H9 (cell line): Measurements from ENCODE around the gene ENOX1. TPM values are rescaled to one million over a fixed set of nuclear protein-coding genes. Genes with fewer than 3 reads are reported as not detected.

Experiments
- DNase-seq: peaks from one replicate; pipeline ENCODE4 v3.0.0-alpha.2; 2017
- H2AFZ ChIP-seq: one replicate; pipeline ENCODE4 v1.6.1; 2013; ENCODE audit warnings: mild to moderate bottlenecking, low read length, control low read depth, moderate library complexity
- H2AK5ac ChIP-seq: 2 replicates; pipeline ENCODE4 v1.6.1; 2013; ENCODE audit warnings: low read length, control low read depth, mixed read lengths; ENCODE audit not compliant: insufficient read length
- H2BK120ac ChIP-seq: one replicate; pipeline ENCODE4 v1.6.1; 2013; ENCODE audit warnings: low read depth, mild to moderate bottlenecking, low read length, control low read depth, inconsistent platforms; ENCODE audit not compliant: poor library complexity, severe bottlenecking
- H2BK12ac ChIP-seq: 2 replicates; pipeline ENCODE4 v1.6.1; 2013; ENCODE audit warnings: low read length, control low read depth, mixed read lengths, low read depth; ENCODE audit not compliant: insufficient read length
- H2BK15ac ChIP-seq: 2 replicates; pipeline ENCODE4 v1.6.1; 2013; ENCODE audit warnings: low read depth, low read length, control low read depth
- H2BK20ac ChIP-seq: one replicate; pipeline ENCODE4 v1.6.1; 2013; ENCODE audit warnings: low read depth, mild to moderate bottlenecking, low read length, control low read depth, inconsistent platforms; ENCODE audit not compliant: poor library complexity, severe bottlenecking
- H2BK5ac ChIP-seq: 2 replicates; pipeline ENCODE4 v1.6.1; 2013; ENCODE audit warnings: low read length, control low read depth, mixed read lengths; ENCODE audit not compliant: insufficient read length
- H3K14ac ChIP-seq: 2 replicates; pipeline ENCODE4 v1.6.1; 2013; ENCODE audit warnings: low read length, control low read depth; ENCODE audit not compliant: insufficient read depth
- H3K18ac ChIP-seq: 2 replicates; pipeline ENCODE4 v1.6.1; 2013; ENCODE audit warnings: low read depth, mild to moderate bottlenecking, mixed read lengths, low read length, control low read depth; ENCODE audit not compliant: insufficient read length
- H3K23ac ChIP-seq: 2 replicates; pipeline ENCODE4 v1.6.1; 2013; ENCODE audit warnings: low read length, control low read depth, mixed read lengths, low read depth; ENCODE audit not compliant: insufficient read length
- H3K23me2 ChIP-seq: 2 replicates; pipeline ENCODE4 v1.6.1; 2013; ENCODE audit warnings: low read depth, mild to moderate bottlenecking, mixed read lengths, low read length, control low read depth; ENCODE audit not compliant: insufficient read length, poor library complexity, severe bottlenecking
- H3K27ac ChIP-seq: 2 replicates; pipeline ENCODE4 v1.5.1; 2013; ENCODE audit warnings: low read length, control low read depth, mixed read lengths, low read depth; ENCODE audit not compliant: insufficient read length
- H3K27me3 ChIP-seq: 2 replicates; pipeline ENCODE4 v1.6.1; 2013; ENCODE audit warnings: low read length, control low read depth, inconsistent platforms; ENCODE audit not compliant: insufficient read depth
- H3K4ac ChIP-seq: 2 replicates; pipeline ENCODE4 v1.6.1; 2013; ENCODE audit warnings: low read depth, mild to moderate bottlenecking, control low read depth, inconsistent platforms, low read length, moderate library complexity
- H3K4me1 ChIP-seq: 2 replicates; pipeline ENCODE4 v1.6.1; 2013; ENCODE audit warnings: low read length, control low read depth, inconsistent platforms; ENCODE audit not compliant: insufficient read depth
- H3K4me2 ChIP-seq: 2 replicates; pipeline ENCODE4 v1.6.1; 2013; ENCODE audit warnings: low read length, control low read depth, mixed read lengths; ENCODE audit not compliant: insufficient read length, insufficient read depth
- H3K56ac ChIP-seq: 2 replicates; pipeline ENCODE4 v1.6.1; 2013; ENCODE audit warnings: low read depth, mild to moderate bottlenecking, mixed read lengths, low read length, control low read depth; ENCODE audit not compliant: insufficient read length
- H3K79me1 ChIP-seq: 2 replicates; pipeline ENCODE4 v1.6.1; 2013; ENCODE audit warnings: low read depth, mild to moderate bottlenecking, moderate library complexity, low read length, control low read depth, inconsistent platforms; ENCODE audit not compliant: insufficient read depth, poor library complexity, severe bottlenecking
- H3K79me2 ChIP-seq: 2 replicates; pipeline ENCODE4 v1.6.1; 2013; ENCODE audit warnings: low read length, control low read depth, inconsistent platforms; ENCODE audit not compliant: insufficient read depth
- H3K9ac ChIP-seq: 2 replicates; pipeline ENCODE4 v1.6.1; 2013; ENCODE audit warnings: low read length, control low read depth, mixed read lengths; ENCODE audit not compliant: insufficient read length; ENCODE audit errors: extremely low read depth
- H3K9me3 ChIP-seq: one replicate; pipeline ENCODE4 v1.6.1; 2013; ENCODE audit warnings: low read depth, low read length, inconsistent platforms; ENCODE audit not compliant: control insufficient read depth
- H3T11ph ChIP-seq: one replicate; pipeline ENCODE4 v1.6.1; 2013; ENCODE audit warnings: mild to moderate bottlenecking, low read length, control low read depth, inconsistent platforms
- H4K20me1 ChIP-seq: one replicate; pipeline ENCODE4 v1.6.1; 2013; ENCODE audit not compliant: control insufficient read depth, insufficient read length, insufficient read depth
- H4K5ac ChIP-seq: 2 replicates; pipeline ENCODE4 v1.6.1; 2013; ENCODE audit warnings: low read depth, mild to moderate bottlenecking, mixed read lengths, low read length, control low read depth; ENCODE audit not compliant: insufficient read length
- H4K8ac ChIP-seq: replicated peaks from 2 replicates; pipeline ENCODE4 v1.6.1; 2013; ENCODE audit warnings: low read length, control low read depth, mixed read lengths, low read depth; ENCODE audit not compliant: insufficient read length
- H4K91ac ChIP-seq: 2 replicates; pipeline ENCODE4 v1.6.1; 2013; ENCODE audit warnings: low read depth, mild to moderate bottlenecking, moderate library complexity, mixed read lengths, low read length, control low read depth; ENCODE audit not compliant: insufficient read length
- H3K27ac Mint-ChIP-seq, 3 experiments: 2 replicates in 2 of 3; 3 replicates in 1 of 3; pipeline ENCODE4 v1.8.0; 2020 to 2021; ENCODE audit warnings: mixed read lengths in 3 of 3, mild to moderate bottlenecking in 1 of 3, moderate library complexity in 1 of 3
- H3K27me3 Mint-ChIP-seq: 2 replicates; pipeline ENCODE4 v1.8.0; 2021; ENCODE audit warnings: low read depth, mild to moderate bottlenecking, moderate library complexity, mixed read lengths
- H3K36me3 Mint-ChIP-seq, 3 experiments: 2 replicates in 2 of 3; 3 replicates in 1 of 3; pipeline ENCODE4 v1.8.0; 2020 to 2021; ENCODE audit warnings: low read depth in 3 of 3, mixed read lengths in 3 of 3; ENCODE audit not compliant: insufficient read depth in 1 of 3
- H3K4me1 Mint-ChIP-seq, 2 experiments: 2 replicates each; pipeline ENCODE4 v1.8.0; 2020; ENCODE audit warnings: mixed read lengths in 2 of 2
- H3K4me3 Mint-ChIP-seq, 2 experiments: 2 replicates in 1 of 2; 3 replicates in 1 of 2; pipeline ENCODE4 v1.8.0; 2020 to 2021; ENCODE audit warnings: mild to moderate bottlenecking in 2 of 2, mixed read lengths in 2 of 2, moderate library complexity in 1 of 2
- H3K9me3 Mint-ChIP-seq, 2 experiments: 2 replicates in 1 of 2; 3 replicates in 1 of 2; pipeline ENCODE4 v1.8.0; 2020; ENCODE audit warnings: mild to moderate bottlenecking in 2 of 2, mixed read lengths in 2 of 2, moderate library complexity in 1 of 2
- CTCF ChIP-seq: fragments of 200-600 bp; sonication (generic); conservative IDR thresholded peaks from 3 replicates; pipeline ENCODE4 v1.8.0; 2021; ENCODE audit warnings: antibody characterized with exemption, mild to moderate bottlenecking
- WGBS: extraction: QIAGEN DNeasy Blood & Tissue Kit; methylation state at CpG from one replicate; pipeline ENCODE4 v1.1.7; 2013; ENCODE audit warnings: missing lambda C conversion rate, low lambda C conversion rate, mixed read lengths; ENCODE audit not compliant: insufficient read length; ENCODE audit errors: extremely low coverage; 5-methylcytosine and 5-hydroxymethylcytosine counted together
- total RNA-seq: library from RNA; stranded (reverse); gene quantifications from 2 replicates; pipeline ENCODE4 v1.2.1, GENCODE V29; 2021

Gene ENOX1
- total RNA-seq, 1 experiment from 2014 or later, result 0.24 TPM

GRCh38 chr13:43543331-43543730 lies 243.4 kb downstream of the ENOX1 start:
- no peaks in the 10 kb centered on the region for H3K79me2 ChIP-seq
- no peaks in the 10 kb centered on the region for H3K9me3 ChIP-seq
- H3K36me3 Mint-ChIP-seq, result peaks cover 0 to 6% (median 0%) of the 10 kb centered on the region in 3 experiments; a peak in 2 of 7 replicates
- no peak overlapping the region for H2BK20ac ChIP-seq
- no peak overlapping the region for H4K8ac ChIP-seq
- H3K27me3 Mint-ChIP-seq, result no peaks in the 10 kb centered on the region
- H3K9ac ChIP-seq, result no peak overlapping the region
- H3K23me2 ChIP-seq, result no peaks in the 10 kb centered on the region
- no peak overlapping the region for H3K14ac ChIP-seq
- no peaks in the 10 kb centered on the region for H3K4me1 ChIP-seq
- no peak overlapping the region for H3K4me3 Mint-ChIP-seq
- no peaks in the 10 kb centered on the region for H3K79me1 ChIP-seq
- no peaks in the 10 kb centered on the region for H3K27me3 ChIP-seq
- H4K20me1 ChIP-seq, result no peaks in the 10 kb centered on the region
- H3K23ac ChIP-seq, result no peak overlapping the region
- H3K56ac ChIP-seq, result no peak overlapping the region
- H2AK5ac ChIP-seq, result no peak overlapping the region
- no peak overlapping the region for H4K91ac ChIP-seq
- no peak overlapping the region for H3K27ac Mint-ChIP-seq
- no peak overlapping the region for H3T11ph ChIP-seq
- H2BK5ac ChIP-seq, result no peak overlapping the region
- H2BK12ac ChIP-seq, result no peak overlapping the region
- H2BK15ac ChIP-seq, result no peak overlapping the region
- H3K4ac ChIP-seq, result no peak overlapping the region
- no peaks in the 10 kb centered on the region; a peak in 1 of 4 replicates for H3K4me1 Mint-ChIP-seq
- H4K5ac ChIP-seq, result no peak overlapping the region
- no peak overlapping the region for H3K4me2 ChIP-seq
- no peak overlapping the region for H3K27ac ChIP-seq
- no peak for TF ChIP-seq CTCF
- H2AFZ ChIP-seq, result no peak overlapping the region
- peaks cover 0 to 3% of the 10 kb centered on the region in 2 experiments; a peak in 1 of 5 replicates for H3K9me3 Mint-ChIP-seq
- DNase-seq, result no peak
- H3K18ac ChIP-seq, result no peak overlapping the region
- no peak overlapping the region for H2BK120ac ChIP-seq
- WGBS, result 100% methylated on average over 1 of the region's 2 CpGs
